Gastrocnemius medialis (tissue), 4 donors: ENCODE data around the gene NTM. TPM values are rescaled to one million over a fixed set of nuclear protein-coding genes. Genes with fewer than 3 reads are reported as not detected.

Experiments used
- ATAC-seq, 2 donors: fragments of 150-250 bp; one replicate each; pipeline ENCODE4 v1.9.1; 2016
- DNase-seq, 2 donors: peaks; one replicate each; pipeline ENCODE4 v3.0.0-alpha.2; 2019
- H3K27ac ChIP-seq, 4 donors: fragments of 200-600 bp; sonication (generic); 1 replicate in 1 of 4; 2 replicates in 3 of 4; pipeline ENCODE4 v1.5.1; 2016 to 2018; ENCODE audit warnings: mild to moderate bottlenecking in 2 of 4, moderate library complexity in 1 of 4
- H3K27me3 ChIP-seq, 3 donors: fragments of 200-600 bp; sonication (generic) in 2 of 3; 1 replicate in 1 of 3; 2 replicates in 2 of 3; pipeline versions ENCODE4 v1.5.1 to v1.6.0; 2016 to 2019; ENCODE audit warnings: mild to moderate bottlenecking in 1 of 3, moderate library complexity in 1 of 3
- H3K36me3 ChIP-seq, 2 donors: fragments of 200-600 bp; sonication (generic) in 1 of 2; one replicate each; pipeline ENCODE4 v1.5.1; 2017 to 2018
- H3K4me1 ChIP-seq, 2 donors: fragments of 200-600 bp; sonication (generic) in 1 of 2; one replicate each; pipeline ENCODE4 v1.5.1; 2016 to 2017; ENCODE audit warnings: mild to moderate bottlenecking in 2 of 2
- H3K4me3 ChIP-seq, 4 donors: fragments of 200-600 bp; sonication (generic) in 3 of 4; 1 replicate in 1 of 4; 2 replicates in 3 of 4; pipeline ENCODE4 v1.5.1; 2016 to 2019; ENCODE audit warnings: mild to moderate bottlenecking in 2 of 4
- H3K9me3 ChIP-seq, 3 donors: fragments of 200-600 bp; sonication (generic) in 2 of 3; 1 replicate in 1 of 3; 2 replicates in 2 of 3; pipeline ENCODE4 v1.5.1; 2016 to 2019
- CTCF ChIP-seq, 5 experiments: fragments of 450-650 bp in 3 of 5; fragments of 200-600 bp in 2 of 5; sonication (generic) in 2 of 5; IDR thresholded peaks in 4 of 5; conservative IDR thresholded peaks in 1 of 5; 1 replicate in 4 of 5; 2 replicates in 1 of 5; pipeline ENCODE4 v1.5.1; 2016 to 2019; ENCODE audit warnings: antibody characterized with exemption in 5 of 5, mild to moderate bottlenecking in 3 of 5, moderate library complexity in 3 of 5
- POLR2A ChIP-seq, 2 donors: fragments of 450-650 bp; IDR thresholded peaks; one replicate each; pipeline ENCODE4 v1.6.1; 2017; ENCODE audit warnings: antibody characterized with exemption in 2 of 2, mild to moderate bottlenecking in 2 of 2, moderate library complexity in 2 of 2
- in situ Hi-C, 4 donors: fragments of 200-750 bp; cut with MboI; loops; one replicate each; pipeline versions ENCODE4 v1.15.0 to v1.8.0; 2017; ENCODE audit warnings: low sequenced_read_pairs in 4 of 4
- intact Hi-C: fragments of 100-400 bp; cut with DNase I; formaldehyde crosslinking; loops from one replicate; pipeline ENCODE4 v1.15.1; 2023; ENCODE audit warnings: low total_unique reads
- total RNA-seq, 4 donors: library from RNA; depleted of rRNA; stranded (reverse); fragments of >200 nt; gene quantifications; one replicate each; pipeline versions ENCODE4 v1.1.0 to v1.2.3, GENCODE V29; 2016

The NTM gene
- total RNA-seq, 4 donors from 2014 or later: 0.69 TPM; not detected in 3

GRCh38 chr11:131851964-131852755 is 481.7 kb downstream of the NTM start:
- ATAC-seq (no peak), DNase-seq (no peak)
- in situ Hi-C loops: loop anchor here in 3 of 4 donors (25.0 kb wide), 1 partner anchor 285 kb away; no protein-coding TSS in a partner anchor
- Histone ChIP-seq H3K9me3 (no peaks in the 10 kb centered on the region), H3K36me3 (no peaks in the 10 kb centered on the region), H3K27ac (no peak overlapping the region), H3K4me1 (no peaks in the 10 kb centered on the region), H3K27me3 (no peaks in the 10 kb centered on the region), H3K4me3 (no peak overlapping the region)
- no peak for TF ChIP-seq CTCF (IDR thresholded peaks at IDR 0.05 in 4 of 5, conservative IDR thresholded peaks at IDR 0.05 in 1 of 5)
- TF ChIP-seq POLR2A (IDR thresholded peaks at IDR 0.05): no peak
- intact Hi-C loops: no loop called here

- intact Hi-C loops: no loop called here
Measured at GRCh38 chr11:131852757-131853156, 482.3 kb downstream of the NTM start.

DNA sequence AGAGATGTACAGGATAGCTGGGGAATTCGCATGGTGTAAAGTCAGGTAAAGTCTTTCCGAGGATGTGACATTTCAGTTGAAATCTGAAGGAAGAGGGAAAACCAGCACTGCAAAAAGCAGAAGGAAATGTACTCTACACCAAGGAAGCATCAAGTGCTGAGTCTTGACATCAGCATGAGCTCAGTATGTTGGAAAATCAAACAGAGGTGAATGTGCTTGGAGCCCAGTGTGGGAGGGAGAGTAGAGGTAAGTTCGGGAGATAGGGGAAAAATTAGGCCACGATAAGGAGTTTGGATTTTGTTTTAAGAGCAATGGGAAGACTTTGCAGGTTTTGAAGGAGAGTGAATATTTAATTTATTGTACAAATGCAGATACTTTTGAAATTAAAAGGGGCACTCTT is 484.0 kb downstream of the NTM start:
- intact Hi-C loops: no loop called here
- Histone ChIP-seq H3K4me1 (no peaks in the 10 kb centered on the region), H3K27ac (no peak overlapping the region), H3K36me3 (no peaks in the 10 kb centered on the region), H3K9me3 (no peaks in the 10 kb centered on the region), H3K27me3 (no peaks in the 10 kb centered on the region), H3K4me3 (no peak overlapping the region)
- ATAC-seq (no peak), DNase-seq (no peak)
- TF ChIP-seq POLR2A (IDR thresholded peaks at IDR 0.05): no peak
- TF ChIP-seq CTCF (IDR thresholded peaks at IDR 0.05 in 4 of 5, conservative IDR thresholded peaks at IDR 0.05 in 1 of 5): no peak
- in situ Hi-C loops: loop anchor here in 3 of 4 donors (25.0 kb wide), 1 partner anchor 283 kb away; no protein-coding TSS in a partner anchor

More at GRCh38 chr11:131852757-131853156, 482.3 kb downstream of the NTM start:
- H3K36me3 ChIP-seq: no peaks in the 10 kb centered on the region
- TF ChIP-seq CTCF (IDR thresholded peaks at IDR 0.05 in 4 of 5, conservative IDR thresholded peaks at IDR 0.05 in 1 of 5) (no peak), POLR2A (IDR thresholded peaks at IDR 0.05) (no peak)
- no peak overlapping the region for H3K4me3 ChIP-seq
- H3K4me1 ChIP-seq: no peaks in the 10 kb centered on the region
- DNase-seq (no peak), ATAC-seq (no peak)
- H3K9me3 ChIP-seq: no peaks in the 10 kb centered on the region
- in situ Hi-C loops: loop anchor here in 3 of 4 donors (25.0 kb wide), 1 partner anchor 285 kb away; no protein-coding TSS in a partner anchor
- no peak overlapping the region for H3K27ac ChIP-seq
- no peaks in the 10 kb centered on the region for H3K27me3 ChIP-seq

DNA sequence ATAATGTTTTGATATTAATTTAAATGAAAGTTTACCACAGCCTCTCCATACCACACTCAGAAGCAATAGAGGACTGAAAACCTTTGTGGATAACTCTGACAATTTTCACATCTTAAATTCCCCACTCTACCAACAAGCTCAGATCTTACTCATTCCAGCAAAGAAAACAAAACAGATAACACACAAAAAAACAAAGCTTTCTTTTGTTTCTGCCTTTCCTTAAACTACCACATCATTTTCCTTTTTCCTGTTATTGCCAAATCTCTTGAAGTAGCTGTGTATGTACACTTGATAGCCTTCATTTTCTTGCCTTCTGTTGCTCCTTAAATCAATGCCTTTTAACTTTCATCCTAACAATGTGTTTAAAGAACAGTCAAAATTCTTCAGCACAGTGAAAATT is 484.9 kb downstream of the NTM start:
- no peak for TF ChIP-seq CTCF (IDR thresholded peaks at IDR 0.05 in 4 of 5, conservative IDR thresholded peaks at IDR 0.05 in 1 of 5)
- TF ChIP-seq POLR2A (IDR thresholded peaks at IDR 0.05): no peak
- no peak overlapping the region for H3K27ac ChIP-seq
- H3K9me3 ChIP-seq: no peaks in the 10 kb centered on the region
- intact Hi-C loops: no loop called here
- ATAC-seq (no peak), DNase-seq (no peak)
- H3K4me1 ChIP-seq: no peaks in the 10 kb centered on the region
- in situ Hi-C loops: loop anchor here in 3 of 4 donors (25.0 kb wide), 1 partner anchor 282 kb away; no protein-coding TSS in a partner anchor
- no peaks in the 10 kb centered on the region for H3K27me3 ChIP-seq
- H3K4me3 ChIP-seq: no peak overlapping the region
- no peaks in the 10 kb centered on the region for H3K36me3 ChIP-seq
